ENCODE results near the gene SPSB4.

GRCh38 chr3:141094790-141095545, 43.8 kb downstream of the SPSB4 start:
- TF ChIP-seq POLR2AphosphoS5 (IDR thresholded peaks at IDR 0.05; ENCODE audit: borderline replicate concordance, low read depth, low read length) (no peak), EZH2 (IDR thresholded peaks at IDR 0.05) (no peak)
